ENCODE results near the gene S100A14. TPM values are rescaled to one million over a fixed set of nuclear protein-coding genes. Genes with fewer than 3 reads are reported as not detected.
A peak's percentile ranks its signal among the peaks of the same experiment; 100 is the strongest.

Gene S100A14
- total and polyA plus RNA-seq, 2 of the 13 experiments (the other 11 are each of a cell fraction or from before 2014, with no cell fraction given), result 1.4 to 7.7 TPM

GRCh38 chr1:153658400-153659174, 42.5 kb upstream of the S100A14 start, which contains the start of gene SNAPIN (continued):
- 0 out of 2 replicates have a peak, but pooled peaks have one; percentile 41 for TF ChIP-seq ZNF510 (CRISPR knock-in tag; IDR thresholded peaks at IDR 0.05; ENCODE audit: low read depth)
- TF ChIP-seq DMAP1 (CRISPR knock-in tag; IDR thresholded peaks at IDR 0.05), result peak; percentile 65
- TF ChIP-seq ZBTB25 (CRISPR knock-in tag; IDR thresholded peaks at IDR 0.05), result peak; percentile 81
- TF ChIP-seq GZF1 (CRISPR knock-in tag; IDR thresholded peaks at IDR 0.05), result no peak
- TF ChIP-seq HINFP (CRISPR knock-in tag; IDR thresholded peaks at IDR 0.05; ENCODE audit: low read depth), result no peak; the same call in 1 of the 2 replicates
- no peak for TF ChIP-seq ZNF550 (CRISPR knock-in tag; IDR thresholded peaks at IDR 0.05; ENCODE audit: borderline replicate concordance)
- TF ChIP-seq CREBL2 (CRISPR knock-in tag; IDR thresholded peaks at IDR 0.05; ENCODE audit: borderline replicate concordance), result peak; percentile 35; the same call in 1 of the 2 replicates
- TF ChIP-seq THAP7 (CRISPR knock-in tag; IDR thresholded peaks at IDR 0.05), result no peak
- TF ChIP-seq POLR2A (IDR thresholded peaks at IDR 0.05; ENCODE audit: insufficient read depth in 1 of 2, low read depth in 2 of 2, low read length in 2 of 2), result peak; percentile 51 to 78; a peak in 3 of 4 replicates
- TF ChIP-seq CHD4 (IDR thresholded peaks at IDR 0.05; ENCODE audit: borderline replicate concordance, low read length), result no peak
- TF ChIP-seq ATF7 (IDR thresholded peaks at IDR 0.05), result no peak
- no peak for TF ChIP-seq ATF7 (CRISPR knock-in tag; IDR thresholded peaks at IDR 0.05)
- TF ChIP-seq ZFP36L2 (CRISPR knock-in tag; IDR thresholded peaks at IDR 0.05), result no peak
- peak; percentile 66 for TF ChIP-seq ZNF18 (CRISPR knock-in tag; IDR thresholded peaks at IDR 0.05; ENCODE audit: insufficient replicate concordance)
- TF ChIP-seq ZNF260 (CRISPR knock-in tag; IDR thresholded peaks at IDR 0.05; ENCODE audit: borderline replicate concordance, low read depth), result no peak
- TF ChIP-seq MLX (CRISPR knock-in tag; IDR thresholded peaks at IDR 0.05), result no peak
- no peak for TF ChIP-seq ZNF609 (CRISPR knock-in tag; IDR thresholded peaks at IDR 0.05; ENCODE audit: borderline replicate concordance)

Measured in HepG2 (cell line).